Mucosa of descending colon (tissue), 3 donors: ENCODE results near the gene RASD2. TPM values are rescaled to one million over a fixed set of nuclear protein-coding genes. Genes with fewer than 3 reads are reported as not detected.
A peak's percentile ranks its signal among the peaks of the same experiment; 100 is the strongest.
"Not testable (repeated sequence)": the region's sequence is repeated elsewhere in the genome, so short reads cannot be mapped to it uniquely, and the experiment has no call there.

Source experiments
- ATAC-seq: fragments of 200-7000 bp; cut with Tn5 transposase; one replicate; pipeline ENCODE4 v1.9.1; 2020; ENCODE audit warnings: mild to moderate bottlenecking, moderate library complexity
- DNase-seq, 3 donors: peaks; one replicate each; pipeline ENCODE4 v3.0.0-alpha.2; 2020
- H3K36me3 ChIP-seq: fragments of 200-600 bp; one replicate; pipeline ENCODE4 v1.8.0; 2021; ENCODE audit warnings: low read depth, mild to moderate bottlenecking
- H3K4me1 ChIP-seq: fragments of 200-600 bp; one replicate; pipeline ENCODE4 v1.8.0; 2021; ENCODE audit warnings: low read depth, mild to moderate bottlenecking
- H3K4me3 ChIP-seq: fragments of 200-600 bp; one replicate; pipeline ENCODE4 v1.8.0; 2021; ENCODE audit warnings: mild to moderate bottlenecking
- H3K9me3 ChIP-seq: fragments of 200-600 bp; one replicate; pipeline ENCODE4 v1.8.0; 2021; ENCODE audit warnings: mild to moderate bottlenecking
- CTCF ChIP-seq: fragments of 200-600 bp; IDR thresholded peaks from one replicate; pipeline ENCODE4 v1.8.0; 2022; ENCODE audit warnings: antibody characterized with exemption, mild to moderate bottlenecking
- intact Hi-C, 2 donors: fragments of 100-400 bp; cut with DNase I in 1 of 2; cut with micrococcal nuclease in 1 of 2; formaldehyde crosslinking; loops; one replicate each; pipeline versions ENCODE4 v1.11.0 to v1.11.1; 2022; cut with DNase I, micrococcal nuclease
- total RNA-seq, 3 donors: library from RNA; stranded (reverse); fragmentation: NEBNext Ultra II Directional in 2 of 3; extraction: Animal tissue kit (Norgen Biotek cat#: 25700) in 2 of 3; gene quantifications; one replicate each; pipeline versions ENCODE4 v1.2.1 to v1.2.4, GENCODE V29; 2021 to 2023
- donor health status: DM: no; HTN: no; CAD: no; lungs with moderate emphysema.
- donor health status: DM: no; HTN: no; CAD: no.
- donor health status: DM: no; HTN: yes; CAD: no.

The RASD2 gene
- total RNA-seq, 3 donors from 2014 or later, result 11.7 to 34.0 (median 19.2) TPM

GRCh38 chr22:35498026-35498800 is 42.4 kb upstream of the RASD2 start:
- intact Hi-C loops, result no loop called here
- ATAC-seq (peak; percentile 51), DNase-seq (no peak)
- Histone ChIP-seq H3K4me3 (no peak overlapping the region), H3K36me3 (no peaks in the 10 kb centered on the region), H3K4me1 (no peaks in the 10 kb centered on the region), H3K9me3 (no peaks in the 10 kb centered on the region)
- TF ChIP-seq CTCF, result no peak

GRCh38 chr22:35502836-35503235 is 37.8 kb upstream of the RASD2 start:
- Histone ChIP-seq H3K9me3 (no peaks in the 10 kb centered on the region), H3K36me3 (no peaks in the 10 kb centered on the region), H3K4me1 (no peaks in the 10 kb centered on the region), H3K4me3 (no peak overlapping the region)
- DNase-seq (no peak), ATAC-seq (no peak)
- intact Hi-C loops, result no loop called here
- TF ChIP-seq CTCF, result no peak

GRCh38 chr22:35505399-35506258 is 35.0 kb upstream of the RASD2 start:
- Histone ChIP-seq H3K9me3 (no peaks in the 10 kb centered on the region), H3K36me3 (no peaks in the 10 kb centered on the region), H3K4me3 (no peak overlapping the region), H3K4me1 (no peaks in the 10 kb centered on the region)
- peak; percentile 20 for ATAC-seq
- intact Hi-C loops, result no loop called here
- TF ChIP-seq CTCF, result no peak
- no peak for DNase-seq

GRCh38 chr22:35506259-35506570 is 34.4 kb upstream of the RASD2 start:
- no peak overlapping the region for H3K4me3 ChIP-seq
- no peak for TF ChIP-seq CTCF
- intact Hi-C loops, result no loop called here
- peak; percentile 79 for ATAC-seq
- no peak for DNase-seq
- no peaks in the 10 kb centered on the region for H3K4me1 ChIP-seq
- H3K36me3 ChIP-seq, result no peaks in the 10 kb centered on the region
- no peaks in the 10 kb centered on the region for H3K9me3 ChIP-seq

GRCh38 chr22:35507851-35508250 is 32.8 kb upstream of the RASD2 start:
- intact Hi-C loops, H3K9me3 ChIP-seq, ATAC-seq: not testable (repeated sequence)

GRCh38 chr22:35509451-35509850 is 31.2 kb upstream of the RASD2 start:
- Histone ChIP-seq H3K4me1 (no peaks in the 10 kb centered on the region), H3K9me3 (no peaks in the 10 kb centered on the region), H3K4me3 (no peak overlapping the region), H3K36me3 (no peaks in the 10 kb centered on the region)
- no peak for TF ChIP-seq CTCF
- intact Hi-C loops, result no loop called here
- no peak for DNase-seq
- no peak for ATAC-seq

More at GRCh38 chr22:35507851-35508250, 32.8 kb upstream of the RASD2 start:
- H3K36me3 ChIP-seq, H3K4me3 ChIP-seq, H3K4me1 ChIP-seq, DNase-seq: not testable (repeated sequence)
